ENCODE results near the gene MICAL3.

The MICAL3 gene

DNA sequence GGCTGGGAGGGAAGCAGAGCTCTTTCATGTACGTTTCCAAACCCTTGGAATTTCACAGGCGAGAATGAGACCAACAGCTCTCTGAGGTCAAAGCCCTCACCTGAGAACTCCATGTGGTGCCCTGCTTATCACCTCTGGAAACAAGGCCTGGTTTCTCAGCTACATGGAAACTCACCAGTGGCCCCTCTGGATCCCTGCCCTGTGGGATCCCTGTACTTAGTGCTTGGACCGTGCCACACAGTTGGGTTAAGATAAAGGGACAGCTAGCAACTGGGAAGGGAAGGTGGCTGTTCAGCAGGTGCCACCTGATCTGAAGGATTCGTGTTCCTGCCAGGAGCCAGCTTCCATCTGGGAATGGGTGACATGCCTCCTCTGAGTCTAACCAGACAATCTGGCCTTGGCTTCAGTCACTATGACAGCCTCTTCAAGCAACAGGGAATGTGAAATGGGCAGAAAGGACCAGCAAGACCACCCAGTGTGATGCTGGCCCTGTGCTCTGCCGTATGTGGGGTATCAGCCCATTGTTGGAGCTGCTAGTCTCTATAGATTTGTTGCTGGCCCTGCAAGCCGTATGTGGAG lies 195.8 kb downstream of the MICAL3 start:
- no peak for DNase-seq

DNA sequence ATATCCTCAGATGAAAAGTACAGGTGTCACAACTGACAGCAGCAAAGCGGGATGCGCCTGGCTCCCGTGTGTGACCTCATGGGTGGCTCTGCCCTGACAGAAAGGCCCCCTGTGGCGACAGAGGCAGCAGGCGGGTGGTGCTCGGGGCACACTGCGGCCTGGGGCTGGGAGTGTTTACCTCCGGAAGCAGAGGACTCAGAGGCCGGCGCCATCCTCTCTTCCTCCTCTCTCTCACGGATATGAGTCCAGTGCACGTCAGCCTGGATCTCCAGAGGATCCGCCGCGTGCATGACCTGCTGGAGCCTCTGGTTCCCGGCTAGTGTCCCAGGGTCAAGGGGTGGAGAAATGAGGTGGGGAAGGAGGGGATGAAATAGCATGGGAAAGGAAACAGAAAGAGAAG lies 196.9 kb downstream of the MICAL3 start:
- DNase-seq = no peak

DNA sequence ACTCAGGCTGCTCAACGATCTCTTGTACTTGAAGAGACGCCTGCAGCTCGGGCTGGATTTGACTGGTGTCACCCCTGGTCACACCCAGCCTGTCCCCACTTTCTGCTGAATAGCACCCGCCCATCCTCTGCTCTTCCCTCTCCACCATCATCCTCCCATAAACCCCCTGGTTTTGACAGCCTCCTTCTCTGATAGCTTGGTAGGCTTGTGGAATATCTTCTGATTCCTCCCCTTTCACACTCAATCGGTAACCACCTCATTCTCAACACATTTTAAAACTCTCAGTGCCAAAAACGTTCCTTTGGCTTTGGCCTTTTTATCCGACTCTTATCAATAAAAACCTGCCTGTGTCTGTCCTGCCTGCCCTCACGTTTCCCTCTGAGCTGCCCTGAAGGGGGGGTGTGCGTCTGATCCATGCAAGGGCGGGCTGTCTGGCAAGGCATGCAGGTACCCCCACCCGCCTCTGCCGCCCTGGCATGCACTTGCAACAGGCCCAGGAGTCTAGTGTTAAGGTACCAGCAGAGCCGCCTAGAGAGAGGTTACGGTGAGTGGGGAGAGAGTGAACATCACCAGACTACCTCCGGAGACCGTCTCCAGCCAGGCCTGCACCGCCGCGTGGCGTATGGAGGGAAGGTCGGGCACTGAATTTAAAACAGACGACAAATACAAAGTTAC lies 198.3 kb downstream of the MICAL3 start:
- DNase-seq = no peak

DNA sequence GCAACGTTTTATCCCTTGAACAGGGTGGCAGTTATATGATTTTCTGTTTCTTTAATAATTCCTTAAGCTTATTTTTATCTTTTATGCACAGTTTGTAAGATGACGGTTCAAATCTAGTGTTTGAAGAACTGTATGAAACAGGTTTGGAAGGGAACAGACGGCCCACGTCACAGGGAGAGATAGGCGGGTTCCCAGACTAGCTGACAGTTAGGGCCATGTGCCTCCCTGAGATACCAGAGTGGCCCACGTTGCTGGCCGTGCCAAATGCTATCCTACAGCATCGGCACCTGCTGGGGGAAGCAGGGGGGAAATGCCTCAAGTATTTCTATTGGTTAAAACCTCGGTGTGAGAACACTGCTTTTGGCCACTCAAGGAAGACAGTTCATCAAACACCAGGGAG lies 199.9 kb downstream of the MICAL3 start:
- DNase-seq = no peak

DNA sequence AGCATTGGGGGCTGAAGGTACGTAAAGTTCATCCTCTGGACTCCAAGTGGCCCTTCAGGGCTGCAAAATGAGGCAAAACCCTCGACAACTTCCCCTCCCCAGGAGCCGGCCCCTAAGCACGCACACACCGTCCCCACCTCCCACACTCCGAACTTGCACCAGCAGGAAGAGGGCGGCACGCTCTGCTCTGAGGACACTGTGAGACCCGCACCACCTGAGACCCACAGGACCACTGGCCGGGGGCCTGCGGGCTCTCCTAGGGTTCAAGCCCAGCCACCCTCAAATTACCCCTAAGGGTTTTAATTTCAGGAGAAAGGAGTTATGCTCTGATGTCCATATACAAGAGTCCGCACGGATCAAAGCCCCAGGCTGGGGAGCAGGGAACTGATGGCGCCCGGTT lies 200.4 kb downstream of the MICAL3 start:
- no peak for DNase-seq

DNA sequence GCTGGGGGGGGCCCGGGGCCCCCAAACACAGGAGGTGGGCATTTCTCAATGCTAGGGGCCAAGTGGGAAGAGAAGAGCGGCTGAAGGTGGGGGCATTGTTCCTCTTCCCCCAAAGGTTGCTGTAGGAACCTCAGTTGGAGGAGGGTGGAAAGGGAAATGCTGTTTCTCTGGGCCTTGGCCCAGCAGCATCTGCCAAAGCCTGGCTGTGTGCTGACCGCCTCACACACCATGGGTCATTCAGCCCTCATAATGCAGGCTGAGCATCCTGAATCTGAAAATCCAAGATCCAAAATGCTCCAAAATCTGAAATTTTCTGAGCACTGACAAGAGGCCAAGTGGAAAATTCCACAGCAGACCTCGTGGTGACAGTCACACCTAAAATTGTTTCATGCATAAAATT lies 201.1 kb downstream of the MICAL3 start:
- DNase-seq = no peak

DNA sequence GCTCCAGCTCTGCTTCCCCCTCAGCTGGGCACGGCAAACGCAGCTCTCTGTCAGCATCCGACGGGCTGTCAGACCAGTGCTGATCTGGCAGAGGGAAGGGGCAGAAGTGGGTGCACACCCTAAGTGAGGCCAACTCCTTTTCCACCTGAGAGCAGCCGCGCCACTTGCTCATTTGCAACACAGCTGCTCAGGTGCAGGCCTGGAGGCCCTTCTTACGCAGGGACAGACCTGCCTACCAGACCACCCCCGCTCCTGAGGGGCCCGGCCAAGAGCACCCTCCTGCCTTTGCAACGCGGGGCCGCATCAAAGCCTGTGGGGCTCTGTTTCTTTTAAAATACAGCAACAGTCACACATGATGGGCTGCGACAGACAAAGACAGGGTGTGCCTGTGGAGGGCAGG lies 202.3 kb downstream of the MICAL3 start:
- no peak for DNase-seq

DNA sequence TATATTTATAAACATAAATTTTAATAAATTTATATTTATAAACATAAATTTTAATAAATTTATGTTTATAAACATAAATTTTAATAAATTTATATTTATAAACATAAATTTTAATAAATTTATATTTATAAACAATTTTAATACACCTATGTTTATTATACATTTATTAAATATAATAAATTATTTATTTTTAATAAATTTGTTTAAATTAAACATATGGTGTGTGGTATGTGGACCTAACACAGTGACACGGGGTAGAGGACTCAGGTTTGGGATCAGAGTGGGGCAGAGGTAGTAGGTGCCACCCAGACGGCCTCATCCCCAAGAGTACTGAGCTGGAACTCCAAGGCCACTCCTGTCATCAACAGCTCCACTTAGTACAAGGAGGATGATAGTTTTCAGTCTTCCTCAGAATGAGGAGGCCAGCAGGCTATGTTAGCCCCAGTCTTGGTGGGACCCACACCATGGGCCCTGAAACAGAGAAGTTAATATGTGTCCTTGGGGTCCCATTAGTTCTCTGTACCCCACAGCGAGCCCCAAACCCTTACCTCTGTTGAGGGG lies 203.4 kb downstream of the MICAL3 start:
- no peak for DNase-seq

DNA sequence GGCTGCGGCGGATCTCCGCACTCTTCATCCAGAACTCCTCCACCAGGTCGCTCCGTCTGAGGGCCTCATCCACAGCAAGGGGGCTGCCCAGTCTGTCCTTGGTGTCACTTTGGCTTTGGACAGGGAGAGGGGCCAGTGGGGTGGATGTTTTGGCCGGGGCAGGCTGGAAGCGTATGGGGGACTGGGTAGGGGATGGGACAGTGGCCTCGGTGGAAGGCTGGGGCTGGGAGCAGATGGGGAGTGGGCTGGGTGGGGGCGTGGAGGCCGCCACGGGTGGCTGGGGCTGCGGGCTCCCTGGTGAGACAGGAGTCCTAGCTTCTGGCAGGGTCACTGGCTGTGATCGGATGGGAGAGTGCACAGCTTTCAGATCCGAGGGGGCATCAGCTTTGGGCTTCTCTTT lies 205.7 kb downstream of the MICAL3 start:
- no peak for DNase-seq

DNA sequence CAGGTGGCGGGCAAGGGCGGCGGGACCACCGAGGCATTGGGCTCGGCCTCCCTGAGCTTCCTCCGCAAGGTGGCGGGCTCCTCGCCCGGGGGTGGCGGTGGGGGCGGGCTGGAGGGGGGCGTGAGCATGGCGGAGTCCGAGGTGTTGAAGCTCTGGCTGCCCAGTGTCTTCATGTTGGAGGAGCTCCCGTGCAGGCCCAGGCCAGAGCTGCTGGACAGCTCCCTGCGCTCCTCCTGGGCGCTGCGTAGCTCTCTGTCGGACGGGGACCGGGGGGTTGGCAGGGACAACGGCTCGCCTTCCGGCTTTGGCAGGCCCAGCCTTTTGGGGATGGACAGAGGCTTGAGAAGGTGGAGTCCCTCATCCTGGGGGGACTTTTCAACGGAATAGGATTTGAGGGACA lies 206.2 kb downstream of the MICAL3 start:
- no peak for DNase-seq

DNA sequence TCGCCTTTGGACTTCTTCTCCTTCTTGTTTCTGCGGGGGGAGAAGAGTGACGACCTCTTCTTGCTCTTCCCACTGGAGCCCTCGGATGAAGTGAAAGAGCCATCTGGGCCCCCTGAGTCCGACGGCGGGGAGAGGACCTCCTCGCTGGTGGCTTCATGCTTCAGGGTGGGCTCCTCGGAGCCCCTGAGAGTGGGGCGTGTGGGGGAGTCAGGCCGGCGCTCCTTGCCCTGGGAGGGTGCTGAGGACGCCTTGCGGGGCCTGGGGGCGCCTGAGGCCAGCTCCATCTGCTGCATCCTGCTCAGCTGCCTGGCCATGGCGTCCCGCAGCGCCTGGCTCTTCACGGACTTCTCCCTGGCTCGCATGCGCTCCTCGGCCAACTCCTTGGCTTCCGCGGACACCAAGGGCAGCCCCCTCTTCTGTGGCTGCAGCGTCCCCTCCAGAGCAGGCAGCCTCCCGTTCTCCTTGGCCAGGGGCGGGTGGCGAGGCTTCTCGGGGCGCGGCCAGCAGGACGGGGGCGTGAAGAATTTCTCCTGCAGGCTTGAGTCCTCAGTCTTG lies 206.8 kb downstream of the MICAL3 start:
- DNase-seq = no peak

DNA sequence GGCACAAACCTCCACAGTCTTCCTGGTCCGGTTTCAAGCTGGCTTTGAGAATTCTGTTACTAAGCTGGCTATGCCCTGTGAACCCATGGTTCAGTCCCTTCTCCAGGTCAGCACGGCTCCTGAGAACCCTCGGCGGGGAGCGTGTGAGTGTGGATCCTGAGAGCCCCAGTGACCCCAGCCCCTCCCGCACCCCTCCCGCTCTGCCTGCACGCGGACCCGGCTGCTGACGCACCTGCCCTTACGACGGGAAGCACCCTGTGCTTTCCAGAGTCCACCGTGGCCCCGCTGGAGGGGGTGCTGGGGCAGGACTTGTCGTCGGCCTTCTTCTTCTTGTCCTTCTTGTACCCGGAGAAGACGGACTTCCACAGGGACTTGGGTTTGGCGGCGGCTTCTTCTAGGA lies 207.3 kb downstream of the MICAL3 start:
- DNase-seq = no peak

DNA sequence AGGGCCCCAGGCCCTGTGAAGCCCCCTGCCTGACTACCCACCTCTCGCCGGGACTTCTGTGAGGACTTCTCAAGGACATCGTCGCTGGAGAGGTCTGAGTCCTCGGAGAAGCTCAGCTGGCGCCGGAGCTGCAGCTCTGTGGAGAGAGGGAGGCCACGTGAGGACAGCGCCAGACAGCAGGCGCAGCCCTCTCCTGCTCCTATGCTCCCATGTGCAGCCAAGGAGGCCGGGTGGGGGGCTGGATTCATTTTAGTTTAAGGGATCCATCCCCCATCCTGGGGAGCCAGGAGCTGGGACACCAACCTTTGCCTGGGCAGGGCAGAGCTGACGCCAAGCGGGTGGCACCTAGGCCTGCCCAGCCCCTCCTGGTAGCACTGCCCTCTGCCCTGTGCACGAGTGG lies 207.7 kb downstream of the MICAL3 start:
- DNase-seq = no peak

DNA sequence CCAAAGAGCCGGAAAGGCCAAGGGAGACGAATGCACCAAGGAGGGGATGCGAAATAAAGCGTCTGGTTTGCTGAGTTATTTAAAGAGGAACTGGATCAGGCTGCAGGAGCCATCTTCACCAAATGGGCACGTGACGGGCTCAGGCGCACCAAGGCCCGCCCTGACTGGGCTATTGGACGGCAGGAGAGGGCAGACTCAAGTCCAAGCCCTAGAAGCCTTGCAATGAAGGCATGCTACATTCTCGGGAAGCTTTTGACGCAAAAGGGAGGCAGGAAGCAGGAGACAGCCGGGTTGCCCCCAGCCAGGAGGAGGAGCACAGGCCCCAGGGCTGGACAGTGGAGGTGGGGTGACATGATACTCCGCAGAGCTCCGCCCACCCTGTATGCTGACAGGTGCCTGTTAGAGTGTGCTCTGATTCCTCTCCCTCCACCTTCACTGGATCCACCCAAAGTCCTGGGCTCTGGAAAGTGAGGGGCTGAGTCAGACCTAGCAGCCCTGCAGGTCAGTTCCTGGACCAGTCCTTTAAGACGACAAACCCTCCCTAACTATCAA lies 208.6 kb downstream of the MICAL3 start:
- no peak for DNase-seq

DNA sequence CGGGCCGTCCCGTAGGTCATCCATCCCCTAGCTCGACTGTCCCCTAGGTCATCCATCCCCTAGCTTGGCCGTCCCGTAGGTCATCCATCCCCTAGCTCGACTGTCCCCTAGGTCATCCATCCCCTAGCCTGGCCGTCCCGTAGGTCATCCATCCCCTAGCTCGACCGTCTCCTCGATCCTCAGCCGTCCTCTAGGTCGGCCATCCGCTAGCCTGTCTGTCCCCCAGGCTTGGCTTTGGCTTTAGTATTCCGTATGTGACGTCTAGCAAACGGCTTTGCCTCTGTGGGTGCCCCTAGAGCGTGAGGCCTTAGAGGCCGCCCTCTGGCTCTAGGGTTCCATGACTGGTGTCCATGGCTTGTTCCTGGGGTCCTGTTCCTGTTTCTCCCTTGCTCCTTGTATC lies 209.5 kb downstream of the MICAL3 start:
- DNase-seq = no peak

DNA sequence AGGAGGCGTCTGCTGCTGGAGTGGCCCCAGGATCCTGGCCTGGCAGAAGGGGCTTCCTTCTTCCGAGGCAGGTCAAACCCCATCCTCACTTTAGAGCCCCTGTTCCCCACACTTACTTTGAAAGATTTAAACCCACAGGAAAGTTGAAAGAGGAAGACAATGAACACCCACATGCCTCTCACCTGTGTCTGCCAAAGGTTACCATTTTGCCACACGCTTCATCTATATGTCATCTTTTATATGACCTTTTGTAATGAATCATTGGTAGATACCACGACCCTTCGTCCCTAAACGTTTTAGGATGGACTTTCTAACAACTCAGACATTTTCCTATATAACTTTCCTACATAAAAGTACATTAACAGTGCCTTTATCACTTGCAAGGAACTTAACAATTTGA lies 210.3 kb downstream of the MICAL3 start:
- no peak for DNase-seq

DNA sequence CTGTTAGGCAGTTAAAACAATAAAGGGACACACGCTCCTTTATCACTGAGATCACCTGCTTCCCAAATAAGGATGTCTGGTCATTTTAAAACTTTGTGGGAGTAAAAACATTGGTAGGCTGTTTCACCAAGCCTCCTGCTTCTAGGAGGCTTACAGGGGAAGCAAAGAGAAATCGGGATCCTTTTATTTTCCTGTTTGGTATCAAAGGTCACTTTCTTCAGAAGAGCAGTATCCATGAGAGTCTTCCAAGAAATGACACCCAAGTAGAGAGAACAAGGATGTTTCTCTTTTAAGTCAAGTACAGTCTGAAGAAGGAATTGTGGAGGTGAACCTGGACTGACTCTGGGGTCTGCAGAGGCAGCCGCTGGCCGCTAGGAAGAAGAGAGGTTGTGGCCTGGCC lies 213.2 kb downstream of the MICAL3 start:
- DNase-seq = no peak

DNA sequence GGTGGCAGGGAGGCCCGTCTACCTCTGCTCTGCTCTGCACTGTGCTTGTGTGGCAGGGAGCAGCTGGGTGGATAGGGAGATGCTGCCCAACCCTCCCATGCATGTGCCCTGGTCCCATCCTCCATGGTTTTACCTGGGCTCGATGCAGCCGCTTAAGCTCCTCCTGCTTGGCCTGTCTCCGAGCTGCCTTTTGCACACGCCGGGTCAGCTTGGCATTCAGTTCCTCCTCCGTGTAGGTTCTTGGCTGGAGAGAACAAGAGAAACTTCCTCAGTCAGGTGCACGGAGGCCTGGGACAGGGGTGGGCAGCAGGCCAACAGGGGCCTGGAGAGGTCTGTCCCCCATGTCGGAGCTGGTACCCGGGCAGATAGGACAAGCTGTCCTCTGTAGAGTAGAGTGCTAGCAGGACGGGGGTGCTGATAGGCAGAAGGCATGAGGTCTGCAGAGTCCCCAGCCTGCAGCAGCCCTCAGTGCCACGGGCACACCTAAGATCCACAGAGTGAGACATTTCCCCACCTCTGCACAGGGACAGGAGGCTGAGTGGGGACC lies 213.7 kb downstream of the MICAL3 start:
- DNase-seq = no peak

DNA sequence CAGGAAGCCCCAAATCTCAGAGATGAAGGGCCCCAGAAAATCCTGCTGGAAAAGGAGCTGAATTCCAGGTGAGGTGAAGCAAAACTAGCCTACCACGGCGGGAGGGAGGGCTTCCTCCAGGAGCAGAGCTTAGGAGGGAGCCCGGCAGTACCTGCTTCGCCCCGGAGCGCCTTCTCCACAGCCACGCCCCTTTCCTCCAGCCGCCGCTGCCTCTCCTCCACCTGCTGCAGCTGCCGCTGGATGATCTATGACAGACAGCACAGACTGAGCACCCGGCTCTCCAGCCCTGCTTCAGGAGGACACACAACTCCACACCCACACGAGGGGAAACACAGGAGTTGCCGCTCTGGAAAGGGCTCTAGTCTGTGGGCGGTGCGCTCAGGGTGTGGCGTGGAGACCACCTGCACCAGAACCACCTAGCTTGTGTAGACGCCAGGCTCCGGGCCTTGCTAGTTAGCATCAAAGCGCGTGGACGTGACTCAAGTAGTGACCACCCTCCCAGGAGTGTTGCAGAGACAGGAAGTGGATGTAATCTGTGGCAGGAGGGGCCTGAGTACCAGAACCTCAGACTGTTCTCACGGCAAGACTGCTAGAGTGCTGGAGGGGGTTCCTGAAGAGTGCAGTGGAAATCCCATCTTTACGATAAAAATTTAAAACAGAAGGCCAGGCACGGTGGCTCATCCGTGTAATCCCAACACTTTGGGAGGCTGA lies 215.5 kb downstream of the MICAL3 start:
- no peak for DNase-seq

DNA sequence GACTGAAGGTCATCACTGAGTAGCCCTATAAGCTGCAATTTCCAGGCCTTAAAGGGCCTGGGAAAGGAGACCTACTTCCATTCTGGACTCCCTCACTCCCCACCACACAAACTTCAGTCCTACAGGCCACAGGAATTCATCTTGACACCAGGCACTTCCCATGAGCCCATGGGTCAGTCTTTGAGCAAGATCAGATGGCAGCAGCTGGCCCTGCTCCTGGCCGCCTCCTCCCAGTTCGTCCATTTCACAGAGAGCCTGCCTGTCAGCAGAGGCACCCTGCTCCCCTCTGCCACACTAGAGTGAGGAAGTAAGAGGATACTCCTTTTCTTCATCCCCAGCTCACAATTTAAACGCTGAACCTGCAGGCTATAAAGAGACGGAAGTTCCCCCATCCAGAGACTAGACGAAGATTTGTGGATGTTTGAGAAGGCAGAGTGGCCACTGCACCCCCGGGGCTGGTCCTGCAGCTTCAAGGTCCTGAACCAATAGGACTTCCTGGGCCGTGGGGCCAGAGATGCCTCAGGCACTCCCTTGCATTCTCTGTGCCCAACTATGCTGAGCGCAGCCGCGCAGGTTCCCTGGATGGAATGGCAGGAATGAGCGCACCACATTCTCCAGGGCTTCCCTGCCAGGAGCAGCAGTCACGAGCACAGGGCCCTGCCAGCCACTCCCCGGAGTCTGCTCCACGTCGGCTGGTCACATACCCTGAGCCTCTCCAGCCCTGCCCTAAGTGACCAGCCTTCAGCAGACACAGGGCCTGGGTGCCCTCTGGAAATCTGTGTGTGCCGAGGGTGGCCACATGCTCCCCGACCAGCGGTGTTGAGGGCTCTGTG lies 216.6 kb downstream of the MICAL3 start:
- DNase-seq = no peak

DNA sequence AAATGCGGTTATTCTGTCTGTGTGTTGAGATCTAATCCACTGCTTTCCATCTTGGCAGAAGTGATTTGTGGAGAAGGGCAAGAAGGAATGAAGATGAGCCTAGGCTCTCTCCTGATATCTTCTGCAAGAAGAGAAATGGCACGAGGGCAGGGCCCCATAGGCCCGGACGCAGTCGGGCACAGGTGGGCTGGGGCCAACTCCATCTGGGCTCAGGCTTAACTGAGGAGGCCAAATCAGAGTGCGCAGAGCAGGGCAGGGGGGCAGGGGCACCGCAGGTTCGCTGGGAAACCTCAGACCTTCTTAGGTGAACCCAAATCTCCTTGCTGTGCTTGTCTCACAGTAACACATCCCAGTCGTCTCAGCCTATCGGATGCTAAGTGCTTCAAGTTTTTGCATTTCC lies 217.3 kb downstream of the MICAL3 start:
- no peak for DNase-seq

DNA sequence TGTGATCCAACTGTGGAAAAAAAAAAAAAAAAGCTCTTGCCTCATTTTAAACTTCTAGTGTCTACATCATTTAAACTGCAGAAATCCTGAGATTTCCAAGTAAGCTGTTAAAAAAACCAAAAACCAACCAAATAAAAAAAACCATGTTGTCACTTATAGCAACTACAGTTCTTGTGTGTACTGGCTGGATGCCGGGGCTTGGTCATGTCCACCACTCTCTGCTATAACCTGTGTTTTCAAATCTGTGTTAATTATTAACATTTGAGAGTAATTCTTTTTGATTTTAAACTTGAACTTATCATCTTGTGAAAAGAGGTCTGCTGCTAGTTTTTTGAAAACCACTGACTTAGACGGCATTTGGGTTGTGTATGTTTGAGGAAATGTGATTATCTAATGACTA lies 217.9 kb downstream of the MICAL3 start:
- no peak for DNase-seq

All from stimulated activated naive CD4-positive, alpha-beta T cell (primary cell).